NB4 (cell line): Measurements from ENCODE around the gene GPR132.

Experiments
- DNase-seq: peaks from one replicate; pipeline ENCODE4 v3.0.0; 2010; ENCODE audit warnings: low read depth
- H3K4me3 ChIP-seq: one replicate; pipeline ENCODE4 v1.5.1; 2011; ENCODE audit warnings: mild to moderate bottlenecking, low read depth, low read length, moderate library complexity
- MYC ChIP-seq: IDR thresholded peaks from 2 replicates; pipeline ENCODE4 v1.6.1; 2011; ENCODE audit warnings: low read depth, low read length
- POLR2A ChIP-seq: IDR thresholded peaks from 2 replicates; pipeline ENCODE4 v1.6.1; 2011; ENCODE audit warnings: mild to moderate bottlenecking; ENCODE audit not compliant: insufficient read length; ENCODE audit errors: extremely low read depth
- TF ChIP-seq, protein P1 (sequence below): IDR thresholded peaks from one replicate; pipeline ENCODE4 v1.5.1; 2012; ENCODE audit warnings: low read depth, low read length
- TF ChIP-seq, protein P2 (sequence below): IDR thresholded peaks from 2 replicates; pipeline ENCODE4 v1.6.1; 2011; ENCODE audit warnings: low read depth, low read length

The GPR132 gene

GRCh38 chr14:105096206-105096875, 31.1 kb upstream of the GPR132 start:
- H3K4me3 ChIP-seq, result no peak overlapping the region
- no peak for DNase-seq
- TF ChIP-seq, protein P1, sequence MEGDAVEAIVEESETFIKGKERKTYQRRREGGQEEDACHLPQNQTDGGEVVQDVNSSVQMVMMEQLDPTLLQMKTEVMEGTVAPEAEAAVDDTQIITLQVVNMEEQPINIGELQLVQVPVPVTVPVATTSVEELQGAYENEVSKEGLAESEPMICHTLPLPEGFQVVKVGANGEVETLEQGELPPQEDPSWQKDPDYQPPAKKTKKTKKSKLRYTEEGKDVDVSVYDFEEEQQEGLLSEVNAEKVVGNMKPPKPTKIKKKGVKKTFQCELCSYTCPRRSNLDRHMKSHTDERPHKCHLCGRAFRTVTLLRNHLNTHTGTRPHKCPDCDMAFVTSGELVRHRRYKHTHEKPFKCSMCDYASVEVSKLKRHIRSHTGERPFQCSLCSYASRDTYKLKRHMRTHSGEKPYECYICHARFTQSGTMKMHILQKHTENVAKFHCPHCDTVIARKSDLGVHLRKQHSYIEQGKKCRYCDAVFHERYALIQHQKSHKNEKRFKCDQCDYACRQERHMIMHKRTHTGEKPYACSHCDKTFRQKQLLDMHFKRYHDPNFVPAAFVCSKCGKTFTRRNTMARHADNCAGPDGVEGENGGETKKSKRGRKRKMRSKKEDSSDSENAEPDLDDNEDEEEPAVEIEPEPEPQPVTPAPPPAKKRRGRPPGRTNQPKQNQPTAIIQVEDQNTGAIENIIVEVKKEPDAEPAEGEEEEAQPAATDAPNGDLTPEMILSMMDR, result no peak
- TF ChIP-seq, protein P2, sequence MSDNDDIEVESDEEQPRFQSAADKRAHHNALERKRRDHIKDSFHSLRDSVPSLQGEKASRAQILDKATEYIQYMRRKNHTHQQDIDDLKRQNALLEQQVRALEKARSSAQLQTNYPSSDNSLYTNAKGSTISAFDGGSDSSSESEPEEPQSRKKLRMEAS, result no peak
- TF ChIP-seq MYC (no peak), POLR2A (no peak)

- no peak for DNase-seq
- TF ChIP-seq MYC (no peak), POLR2A (no peak)
- TF ChIP-seq, protein P1, result no peak
- TF ChIP-seq, protein P2, result no peak
- H3K4me3 ChIP-seq, result no peak overlapping the region
Measured at GRCh38 chr14:105095236-105095805, 30.1 kb upstream of the GPR132 start.

GRCh38 chr14:105094193-105094907, 29.1 kb upstream of the GPR132 start:
- TF ChIP-seq POLR2A (no peak), MYC (no peak)
- TF ChIP-seq, protein P2, result no peak
- TF ChIP-seq, protein P1, result no peak
- no peak overlapping the region for H3K4me3 ChIP-seq
- no peak for DNase-seq

- DNase-seq, result peak; percentile 64
- no peak for TF ChIP-seq POLR2A
- TF ChIP-seq, protein P2, result no peak
- no peak for TF ChIP-seq MYC
- TF ChIP-seq, protein P1, result peak; percentile 24
- no peak overlapping the region for H3K4me3 ChIP-seq
Measured at GRCh38 chr14:105093431-105094192, 28.4 kb upstream of the GPR132 start.

- TF ChIP-seq POLR2A (no peak), MYC (no peak)
- TF ChIP-seq, protein P2, result no peak
- DNase-seq, result no peak
- H3K4me3 ChIP-seq, result no peak overlapping the region
Measured at GRCh38 chr14:105093038-105093430, 27.8 kb upstream of the GPR132 start.
